Caco-2 (cell line): Measurements from ENCODE around the gene DNAJB4. TPM values are rescaled to one million over a fixed set of nuclear protein-coding genes. Genes with fewer than 3 reads are reported as not detected.

Experiments used
- BruUV-seq: library from RNA; stranded (reverse); fragments of 400-500 nt; replicated peaks from 2 replicates; lab custom pipeline; 2021; lab: Mats Ljungman, UMichigan
- CTCF ChIA-PET: fragments of 300-600 bp; sonication (Branson Sonifier 250); formaldehyde crosslinking; loops from one replicate; lab custom pipeline; 2022; ENCODE audit warnings: antibody characterized with exemption; lab: Charles Lee
- POLR2A ChIA-PET: fragments of 300-600 bp; sonication (Branson Sonifier 250); formaldehyde crosslinking; loops from one replicate; lab custom pipeline; 2022; ENCODE audit warnings: antibody characterized with exemption; lab: Charles Lee
- DNase-seq, 2 experiments: peaks; one replicate each; pipeline versions ENCODE4 v3.0.0 to v3.0.0-alpha.2; 2020 to 2022
- H3K27me3 ChIP-seq: replicated peaks from 2 replicates; pipeline ENCODE4 v1.6.0; 2011; ENCODE audit warnings: low read length; ENCODE audit not compliant: control insufficient read depth, insufficient read depth
- H3K36me3 ChIP-seq: 2 replicates; pipeline ENCODE4 v1.5.1; 2011; ENCODE audit warnings: low read length; ENCODE audit not compliant: control insufficient read depth, insufficient read depth
- H3K4me1 ChIP-seq: fragments of 250-450 bp; sonication (Bioruptor Pico); 2 replicates; pipeline ENCODE4 v1.5.1; 2020; ENCODE audit warnings: mild to moderate bottlenecking
- H3K4me3 ChIP-seq: 2 replicates; pipeline ENCODE4 v1.5.1; 2011; ENCODE audit warnings: low read depth, mild to moderate bottlenecking, control low read depth, low read length
- H3K9me3 ChIP-seq: fragments of 250-450 bp; sonication (Bioruptor Pico); 2 replicates; pipeline ENCODE4 v1.5.1; 2020; ENCODE audit warnings: mild to moderate bottlenecking, moderate library complexity
- H3K27ac Mint-ChIP-seq: one replicate; pipeline ENCODE4 v1.8.0; 2022; ENCODE audit warnings: mixed read lengths; ENCODE audit not compliant: unreplicated experiment
- H3K27me3 Mint-ChIP-seq: one replicate; pipeline ENCODE4 v1.8.0; 2022; ENCODE audit warnings: mixed read lengths; ENCODE audit not compliant: insufficient read depth, unreplicated experiment
- H3K36me3 Mint-ChIP-seq: one replicate; pipeline ENCODE4 v1.8.0; 2022; ENCODE audit warnings: mild to moderate bottlenecking, mixed read lengths; ENCODE audit not compliant: insufficient read depth, unreplicated experiment
- H3K4me1 Mint-ChIP-seq: one replicate; pipeline ENCODE4 v1.8.0; 2022; ENCODE audit warnings: low read depth, mixed read lengths; ENCODE audit not compliant: unreplicated experiment
- H3K4me3 Mint-ChIP-seq: one replicate; pipeline ENCODE4 v1.8.0; 2022; ENCODE audit warnings: mild to moderate bottlenecking, moderate library complexity, mixed read lengths; ENCODE audit not compliant: unreplicated experiment
- H3K9me3 Mint-ChIP-seq: one replicate; pipeline ENCODE4 v1.8.0; 2022; ENCODE audit warnings: mixed read lengths; ENCODE audit not compliant: unreplicated experiment
- CTCF ChIP-seq, 2 experiments: fragments of 200-600 bp in 1 of 2; IDR thresholded peaks; 1 replicate in 1 of 2; 2 replicates in 1 of 2; pipeline versions ENCODE4 v1.5.1 to v1.8.0; 2011 to 2022; ENCODE audit warnings: antibody characterized with exemption in 1 of 2, control low read depth in 1 of 2, inconsistent platforms in 1 of 2, low read depth in 1 of 2, low read length in 1 of 2, mild to moderate bottlenecking in 1 of 2, moderate library complexity in 1 of 2; ENCODE audit not compliant: insufficient read depth in 1 of 2, severe bottlenecking in 1 of 2, unreplicated experiment in 1 of 2
- intact Hi-C: fragments of 100-400 bp; cut with micrococcal nuclease; formaldehyde crosslinking; loops from one replicate; pipeline ENCODE4 v1.10.0; 2022; ENCODE audit not compliant: unreplicated experiment
- total RNA-seq: library from RNA; stranded (reverse); gene quantifications from 2 replicates; pipeline ENCODE4 v1.2.3, GENCODE V29; 2022

The DNAJB4 gene
- total RNA-seq, 1 experiment from 2014 or later: 6.5 TPM

DNA sequence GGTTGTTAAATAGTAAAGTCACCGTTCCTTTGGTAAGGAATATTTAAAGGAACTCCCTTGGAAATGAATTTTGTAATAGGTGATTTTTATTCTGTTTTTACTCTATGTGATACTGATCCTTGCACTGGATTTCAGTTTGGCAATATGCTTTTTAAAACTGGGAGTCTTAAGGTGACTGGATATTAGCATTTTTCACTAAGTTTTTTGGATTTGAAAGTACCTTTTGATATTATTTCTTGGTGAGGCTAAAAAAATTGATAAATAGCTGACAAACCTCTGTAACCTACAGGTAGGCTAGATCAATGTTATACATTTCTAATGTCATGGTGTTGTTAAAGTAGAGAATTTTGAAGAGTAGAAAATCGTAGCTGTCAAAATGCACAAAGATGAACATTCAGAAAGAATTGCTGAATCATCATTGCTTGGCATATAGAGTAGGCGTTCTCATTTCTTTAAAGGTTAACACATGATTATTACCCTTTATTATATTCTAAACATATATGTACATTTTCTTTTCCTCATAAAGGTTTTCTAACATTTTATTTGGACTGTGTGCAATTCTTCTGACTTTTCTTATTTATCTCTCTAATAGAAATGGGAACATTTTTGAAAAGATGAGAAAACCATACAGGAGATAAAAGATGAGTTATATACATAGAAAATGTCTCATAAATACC is 1.5 kb upstream of the DNAJB4 start:
- peaks cover 1% of the 10 kb centered on the region for H3K4me1 Mint-ChIP-seq
- TF ChIP-seq CTCF (IDR thresholded peaks at IDR 0.05; ENCODE audit: insufficient read depth in 1 of 2, low read depth in 1 of 2, low read length in 1 of 2, severe bottlenecking in 1 of 2, unreplicated experiment in 1 of 2): no peak
- H3K4me1 ChIP-seq: 0 out of 2 replicates have a peak, but pooled peaks cover 2% of the 10 kb centered on the region
- H3K27me3 ChIP-seq: no peaks in the 10 kb centered on the region
- H3K36me3 ChIP-seq: no peaks in the 10 kb centered on the region
- no peak overlapping the region for H3K27ac Mint-ChIP-seq
- POLR2A ChIA-PET: interaction anchor here (1.0 to 2.0 kb wide), 2 partner anchors 25 to 30 kb away, joined by 3 to 25 read pairs; partner anchors contain the start of gene FUBP1
- H3K4me3 ChIP-seq: no peak overlapping the region
- intact Hi-C loops: no loop called here
- H3K27me3 Mint-ChIP-seq: no peaks in the 10 kb centered on the region
- H3K4me3 Mint-ChIP-seq: no peak overlapping the region
- no peaks in the 10 kb centered on the region for H3K9me3 ChIP-seq
- no TSS peak for BruUV-seq
- no peak for DNase-seq
- CTCF ChIA-PET: interaction anchor here (1.9 kb wide), 1 partner anchor 111 kb away, joined by 14 read pairs; no protein-coding TSS in a partner anchor
- no peaks in the 10 kb centered on the region for H3K9me3 Mint-ChIP-seq
- peaks cover 10% of the 10 kb centered on the region for H3K36me3 Mint-ChIP-seq

DNA sequence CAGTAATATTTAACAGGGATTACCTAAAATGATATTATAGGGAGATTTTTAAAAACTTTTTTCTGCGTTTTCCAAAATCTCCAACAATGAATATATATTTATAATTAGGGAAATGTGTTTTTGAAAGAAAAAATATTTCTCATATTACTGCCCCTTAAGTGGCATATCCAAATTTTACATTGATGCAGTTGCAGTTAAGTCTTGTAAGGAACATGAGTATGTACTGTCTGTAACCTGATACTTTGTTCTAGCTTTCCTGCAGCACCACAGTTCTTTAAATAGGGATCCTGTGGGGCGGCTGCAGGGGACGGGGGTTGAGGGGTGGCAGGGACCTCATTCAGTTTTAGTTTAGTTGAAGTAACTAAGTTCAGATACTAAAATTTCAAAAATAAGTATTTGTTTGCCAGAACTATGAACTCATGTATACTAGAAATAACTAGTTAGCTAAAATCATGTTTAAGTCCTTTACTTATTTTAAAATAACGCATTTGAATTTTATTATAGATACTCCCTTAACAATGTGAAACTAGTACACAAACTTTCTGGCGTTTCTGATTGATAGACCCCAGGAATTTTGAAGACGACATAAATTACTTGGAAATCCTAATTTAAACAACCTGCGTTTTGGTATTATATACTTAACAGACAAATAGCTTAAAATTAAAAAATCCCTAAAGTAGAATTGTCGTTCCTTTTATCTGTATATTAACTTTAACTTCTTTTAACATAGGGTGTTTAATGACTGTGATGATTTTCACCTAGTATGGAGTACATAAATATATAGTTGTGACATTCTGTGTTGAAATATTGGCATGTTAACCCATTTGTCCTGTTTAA is 639 bp upstream of the DNAJB4 start:
- no peaks in the 10 kb centered on the region for H3K4me1 ChIP-seq
- DNase-seq: peak; percentile 51 to 66
- POLR2A ChIA-PET: interaction anchor here (0.5 to 2.0 kb wide), 7 partner anchors 18 to 1708 kb away, joined by 3 to 25 read pairs (median 4); partner anchors contain the start of genes FUBP1, GIPC2 and MIGA1

More for the DNA sequence above, 639 bp upstream of the DNAJB4 start:
- H3K27me3 ChIP-seq: no peaks in the 10 kb centered on the region
- H3K27me3 Mint-ChIP-seq: no peaks in the 10 kb centered on the region
- CTCF ChIA-PET: interaction anchor here (1.9 kb wide), 1 partner anchor 110 kb away, joined by 14 read pairs; no protein-coding TSS in a partner anchor
- intact Hi-C loops: loop anchor here (1.0 kb wide), 3 partner anchors 25 to 110 kb away; partner anchors contain the start of genes FUBP1 and GIPC2
- no peaks in the 10 kb centered on the region for H3K36me3 ChIP-seq
- H3K36me3 Mint-ChIP-seq: peaks cover 10% of the 10 kb centered on the region
- no peaks in the 10 kb centered on the region for H3K4me1 Mint-ChIP-seq
- TF ChIP-seq CTCF (IDR thresholded peaks at IDR 0.05; ENCODE audit: insufficient read depth in 1 of 2, low read depth in 1 of 2, low read length in 1 of 2, severe bottlenecking in 1 of 2, unreplicated experiment in 1 of 2): no peak
- no peaks in the 10 kb centered on the region for H3K9me3 ChIP-seq
- BruUV-seq: TSS peak; percentile 100
- H3K4me3 ChIP-seq: peak overlapping the region; percentile 32
- H3K27ac Mint-ChIP-seq: peak overlapping the region; percentile 90
- peak overlapping the region; percentile 79 for H3K4me3 Mint-ChIP-seq
- H3K9me3 Mint-ChIP-seq: no peaks in the 10 kb centered on the region
